Measurements from ENCODE around the gene KCNMA1.

Gene KCNMA1

GRCh38 chr10:77297393-77297739 is 340.2 kb downstream of the KCNMA1 start:
- no peak for TF ChIP-seq CTCF (IDR thresholded peaks at IDR 0.05; ENCODE audit: control insufficient read depth, insufficient read depth, low read depth, low read length, missing control alignments)
- H3K4me3 ChIP-seq (ENCODE audit: control insufficient read depth, low read depth, low read length), result no peak overlapping the region
- peak; percentile 23 for DNase-seq (ENCODE audit: low read depth)

GRCh38 chr10:77296534-77297392 is 340.8 kb downstream of the KCNMA1 start:
- no peak overlapping the region for H3K4me3 ChIP-seq (ENCODE audit: control insufficient read depth, low read depth, low read length)
- TF ChIP-seq CTCF (IDR thresholded peaks at IDR 0.05; ENCODE audit: control insufficient read depth, insufficient read depth, low read depth, low read length, missing control alignments), result no peak
- DNase-seq (ENCODE audit: low read depth), result no peak

- no peak for TF ChIP-seq CTCF (IDR thresholded peaks at IDR 0.05; ENCODE audit: control insufficient read depth, insufficient read depth, low read depth, low read length, missing control alignments)
- no peak overlapping the region for H3K4me3 ChIP-seq (ENCODE audit: control insufficient read depth, low read depth, low read length)
- no peak for DNase-seq (ENCODE audit: low read depth)
Measured at GRCh38 chr10:77293773-77294172, 343.8 kb downstream of the KCNMA1 start.

GRCh38 chr10:77293347-77293746 is 344.3 kb downstream of the KCNMA1 start:
- DNase-seq (ENCODE audit: low read depth), result no peak
- no peak overlapping the region for H3K4me3 ChIP-seq (ENCODE audit: control insufficient read depth, low read depth, low read length)
- no peak for TF ChIP-seq CTCF (IDR thresholded peaks at IDR 0.05; ENCODE audit: control insufficient read depth, insufficient read depth, low read depth, low read length, missing control alignments)

- no peak for DNase-seq (ENCODE audit: low read depth)
- H3K4me3 ChIP-seq (ENCODE audit: control insufficient read depth, low read depth, low read length), result no peak overlapping the region
- TF ChIP-seq CTCF (IDR thresholded peaks at IDR 0.05; ENCODE audit: control insufficient read depth, insufficient read depth, low read depth, low read length, missing control alignments), result no peak
Measured at GRCh38 chr10:77291596-77292505, 345.8 kb downstream of the KCNMA1 start.

- no peak for TF ChIP-seq CTCF (IDR thresholded peaks at IDR 0.05; ENCODE audit: control insufficient read depth, insufficient read depth, low read depth, low read length, missing control alignments)
- H3K4me3 ChIP-seq (ENCODE audit: control insufficient read depth, low read depth, low read length), result no peak overlapping the region
- peak; percentile 84 for DNase-seq (ENCODE audit: low read depth)
Measured at GRCh38 chr10:77290528-77291155, 347.0 kb downstream of the KCNMA1 start.
